ENCODE data around the gene GNGT2.

The GNGT2 gene

DNA sequence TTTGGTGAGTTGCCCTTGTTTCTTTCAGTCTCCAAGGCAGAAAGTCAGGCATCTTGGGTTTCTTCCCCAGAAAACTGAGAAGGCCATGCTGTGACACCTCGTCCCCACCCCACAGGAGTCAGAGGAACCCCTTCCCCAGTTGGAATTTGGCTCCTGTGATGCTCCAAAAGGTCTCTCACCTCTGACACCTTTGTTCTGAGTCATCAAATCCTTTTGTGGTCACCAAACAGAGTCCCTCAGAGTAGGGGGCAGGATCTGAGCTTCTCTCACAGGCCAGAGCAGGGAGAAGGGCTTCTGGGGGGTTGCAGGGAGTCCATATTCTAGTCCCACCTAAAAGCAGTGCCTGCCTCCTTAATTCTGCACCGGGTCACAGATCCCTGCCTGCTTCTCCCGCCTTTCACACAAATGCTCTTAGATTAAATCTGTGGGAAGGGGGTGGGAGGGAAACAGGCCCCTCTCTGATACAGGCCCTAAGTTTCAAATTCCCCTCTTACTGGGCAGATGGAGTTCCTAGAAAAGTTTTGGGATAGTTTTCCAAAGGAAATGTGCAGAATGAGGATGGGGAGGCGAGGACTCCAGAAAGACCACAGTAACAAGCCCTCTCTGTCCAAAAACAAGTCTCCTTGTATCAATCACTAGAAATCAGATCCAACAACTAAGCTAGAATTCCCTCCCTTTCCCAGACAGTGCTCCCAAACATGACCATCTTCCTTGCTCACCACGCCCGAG lies 18.9 kb upstream of the GNGT2 start:
- DNase-seq = no peak

DNA sequence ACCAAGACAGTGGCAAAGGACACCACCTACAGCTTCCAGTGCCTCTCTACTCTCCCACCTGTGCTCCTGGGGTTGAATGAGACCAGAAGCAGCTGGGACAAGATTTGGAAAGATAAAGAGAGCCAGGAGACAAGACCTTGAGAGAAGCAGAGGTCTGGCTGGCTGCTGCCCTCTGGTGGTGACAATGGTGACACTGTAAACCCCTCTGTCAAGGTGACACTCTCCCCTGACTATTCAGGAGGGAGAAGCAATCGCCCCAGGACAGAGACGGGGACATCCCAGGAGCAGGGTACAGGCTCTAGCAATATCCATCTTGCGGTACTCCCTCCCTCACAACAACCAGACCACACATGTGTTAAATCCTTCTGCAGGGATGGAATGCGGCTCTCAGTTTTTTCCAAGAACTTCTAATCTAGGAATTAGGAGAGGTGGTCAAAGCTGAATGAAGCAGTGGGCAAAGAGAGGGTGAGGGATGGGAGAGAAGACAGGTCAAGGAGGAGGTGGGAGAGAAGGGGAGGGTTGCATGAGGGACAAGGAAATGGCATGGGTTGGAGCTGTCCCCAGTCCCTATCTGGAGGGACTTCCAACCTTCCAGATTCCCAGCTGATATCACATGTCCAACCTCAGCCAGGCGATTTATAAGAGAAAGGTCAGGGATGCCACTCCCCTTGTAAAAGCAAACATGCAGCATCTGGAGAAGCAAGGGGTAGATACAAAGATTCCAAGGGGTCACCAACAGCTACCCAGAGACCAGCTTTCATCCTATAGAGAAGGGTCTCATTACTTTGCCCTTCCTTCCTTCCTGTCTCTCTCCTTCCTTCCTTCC lies 17.3 kb upstream of the GNGT2 start:
- peak; percentile 91 for DNase-seq

GRCh38 chr17:49226771-49227435 lies 16.5 kb upstream of the GNGT2 start:
- no peak for DNase-seq

DNA sequence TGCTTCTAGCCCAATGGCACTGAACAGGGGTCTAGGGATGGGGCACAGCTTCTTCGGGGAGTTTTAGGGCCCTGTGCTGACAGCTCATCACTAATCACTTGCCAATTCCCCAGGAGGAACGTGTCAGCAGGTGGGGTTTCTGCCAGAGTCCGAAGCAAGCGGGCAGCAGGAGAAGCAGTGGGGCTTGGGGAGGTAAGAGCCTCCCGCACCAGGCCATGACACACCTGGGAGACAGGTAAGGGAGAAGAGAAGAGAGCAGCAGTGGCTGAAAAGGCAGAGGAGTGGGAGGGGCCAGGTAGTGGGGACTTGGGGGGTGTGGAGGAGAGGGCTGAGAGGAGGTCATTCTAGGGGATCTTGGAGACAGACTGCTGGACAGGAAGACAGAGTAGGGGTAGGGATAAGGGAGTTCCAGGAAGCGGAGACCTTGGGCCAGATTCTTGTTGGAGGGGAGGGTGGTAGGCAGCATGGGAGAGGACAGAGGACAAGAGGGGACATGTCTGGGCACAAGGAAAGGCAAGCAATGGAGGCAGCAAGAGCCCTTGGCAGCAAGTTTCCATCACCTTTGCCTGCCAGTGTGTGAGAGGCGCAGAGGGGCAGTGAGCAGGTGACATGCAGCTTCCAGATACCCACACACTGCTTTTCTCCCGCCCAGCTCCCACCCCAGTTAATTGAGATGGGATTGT lies 15.3 kb upstream of the GNGT2 start:
- DNase-seq = no peak

GRCh38 chr17:49224997-49225337 lies 14.6 kb upstream of the GNGT2 start:
- no peak for DNase-seq

DNA sequence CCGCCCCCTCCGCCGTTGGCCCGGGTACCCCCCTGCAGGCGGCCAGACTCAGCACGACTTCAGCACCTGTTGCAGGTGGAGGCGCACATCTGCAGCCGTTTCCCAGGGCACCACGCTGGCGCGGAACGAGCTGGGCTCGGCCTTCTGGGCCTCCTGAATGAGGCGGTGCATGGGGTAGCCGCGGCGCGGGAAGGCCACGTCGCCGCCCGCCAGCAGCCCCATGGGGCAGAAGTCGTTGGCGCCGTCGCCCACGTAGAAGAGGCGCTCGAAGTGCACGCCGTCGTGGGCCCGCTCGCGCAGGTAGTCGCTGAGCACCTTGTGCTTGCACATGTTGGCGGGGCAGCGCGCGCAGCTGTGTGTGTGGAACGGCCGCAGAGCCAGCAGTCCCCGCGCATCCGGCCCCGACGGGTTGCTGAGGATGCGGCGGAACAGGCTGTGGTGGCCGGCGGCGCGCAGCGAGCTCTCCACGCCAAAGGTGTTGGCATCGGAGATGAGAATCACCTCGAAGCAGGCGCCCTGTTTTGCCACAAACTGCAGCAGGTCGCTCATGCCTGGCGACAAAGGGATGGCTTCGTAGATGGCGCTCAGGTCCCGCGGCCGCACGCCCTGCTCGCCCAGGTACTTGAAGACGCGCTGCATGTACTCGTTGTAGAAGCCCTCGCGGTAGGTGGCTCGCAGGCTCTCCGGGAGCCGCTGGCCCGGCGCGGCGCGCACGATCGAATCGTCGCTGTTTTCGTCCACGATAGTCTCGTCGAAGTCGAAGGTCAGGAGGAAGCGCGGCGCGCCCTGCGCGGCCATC lies 14.0 kb upstream of the GNGT2 start:
- peak; percentile 81 for DNase-seq

GRCh38 chr17:49223517-49224197 lies 13.3 kb upstream of the GNGT2 start:
- peak; percentile 94 for DNase-seq

GRCh38 chr17:49223168-49223516 lies 12.8 kb upstream of the GNGT2 start:
- no peak for DNase-seq

DNA sequence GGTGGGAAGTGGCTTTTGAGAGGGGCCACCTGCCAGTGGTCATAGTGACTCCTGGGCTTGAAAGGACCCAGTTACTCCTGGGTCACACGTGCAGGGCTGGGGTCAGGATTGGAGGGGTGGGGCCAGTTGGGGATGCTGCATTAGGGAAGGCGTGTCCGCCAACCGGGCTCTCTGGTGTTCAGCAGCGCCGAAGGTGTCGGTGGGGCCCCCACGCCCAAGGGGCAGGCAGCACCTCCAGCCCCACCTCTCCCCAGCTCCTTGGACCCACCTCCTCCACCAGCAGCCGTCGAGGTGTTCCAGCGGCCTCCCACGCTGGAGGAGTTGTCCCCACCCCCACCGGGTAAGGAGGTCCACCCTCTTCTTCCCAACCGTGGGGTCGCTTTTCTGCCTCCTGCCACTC lies 9.6 kb upstream of the GNGT2 start:
- no peak for DNase-seq

DNA sequence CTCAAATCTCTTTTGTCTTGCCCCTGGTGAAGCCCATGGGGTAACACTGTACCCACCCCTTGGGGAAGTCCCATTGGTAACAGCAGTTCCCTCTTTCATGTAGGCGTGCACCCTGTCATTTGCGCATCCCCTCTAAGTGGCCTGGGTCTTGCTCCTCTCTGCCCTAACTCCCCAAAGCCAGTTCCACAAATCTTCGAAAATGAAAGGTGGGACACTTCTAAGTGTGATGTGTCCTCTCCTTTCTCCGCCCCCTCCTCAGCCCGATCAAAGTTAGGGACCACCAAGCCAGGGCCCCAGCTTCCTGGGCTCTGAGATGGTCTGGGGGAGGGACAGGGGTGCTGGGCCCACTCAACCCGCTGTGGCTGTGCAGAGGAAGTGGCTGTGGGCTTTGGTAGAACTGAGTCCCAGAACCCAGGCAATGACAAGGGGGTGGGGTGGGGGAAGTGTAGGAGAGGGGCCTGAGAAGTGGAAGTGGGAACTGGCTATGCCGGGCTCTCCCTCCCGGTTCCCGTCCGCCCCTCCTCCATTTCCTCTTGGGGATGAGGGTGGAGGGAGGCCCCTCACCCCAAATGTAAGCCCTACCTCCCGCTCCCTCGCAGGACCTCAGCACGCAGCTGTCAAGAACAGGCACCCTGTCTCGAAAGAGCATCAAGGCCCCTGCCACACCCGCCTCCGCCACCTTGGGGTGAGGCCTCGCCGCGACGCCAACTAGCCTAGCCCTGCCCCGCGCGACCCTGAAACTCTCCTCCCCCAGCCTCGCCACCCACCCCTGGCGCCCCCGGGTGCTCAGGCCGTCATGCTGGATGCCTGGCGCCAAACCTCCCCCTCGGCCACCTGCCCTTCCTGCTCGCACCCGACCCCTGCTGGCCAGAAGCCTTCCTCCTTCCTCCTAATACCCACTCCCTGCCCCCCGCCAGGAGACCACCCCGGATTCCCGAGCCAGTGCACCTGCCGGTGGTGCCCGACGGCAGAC lies 8.9 kb upstream of the GNGT2 start:
- DNase-seq = peak; percentile 80

DNA sequence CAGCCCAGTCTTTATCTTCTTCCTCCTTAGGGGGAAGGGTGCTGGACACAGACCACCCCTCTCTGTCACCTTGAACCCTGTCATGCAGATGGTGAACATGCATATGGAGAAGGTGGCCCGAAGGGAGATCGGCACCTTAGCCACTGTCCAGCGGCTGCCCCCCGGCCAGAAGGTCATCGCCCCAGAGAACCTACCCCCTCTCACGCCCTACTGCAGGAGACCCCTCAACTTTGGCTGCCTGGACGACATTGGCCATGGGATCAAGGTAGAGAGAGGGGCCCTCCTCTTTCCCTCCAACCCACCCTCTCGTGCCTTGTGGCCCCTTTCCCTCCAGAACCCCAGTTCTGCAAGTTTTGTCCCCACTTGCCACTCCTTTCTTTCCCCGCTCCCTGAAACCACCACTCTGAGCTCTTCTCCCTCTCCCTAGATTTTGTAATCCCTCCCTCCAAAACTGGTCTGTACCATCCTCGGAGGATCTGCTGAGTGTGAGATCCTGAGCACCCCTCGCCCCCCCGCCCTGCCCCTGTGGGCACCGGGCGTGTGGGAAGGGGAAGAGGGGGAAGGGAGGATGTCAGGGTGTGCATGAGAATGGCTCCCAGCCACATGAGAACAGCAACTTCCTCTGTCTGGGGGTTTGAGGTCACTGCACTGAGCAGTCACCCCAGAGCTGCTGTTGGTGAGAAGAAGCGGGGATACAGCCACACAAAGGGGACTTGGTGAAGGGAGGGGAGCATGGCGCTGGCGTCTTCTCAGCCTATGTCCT lies 7.5 kb upstream of the GNGT2 start:
- peak; percentile 82 for DNase-seq

DNA sequence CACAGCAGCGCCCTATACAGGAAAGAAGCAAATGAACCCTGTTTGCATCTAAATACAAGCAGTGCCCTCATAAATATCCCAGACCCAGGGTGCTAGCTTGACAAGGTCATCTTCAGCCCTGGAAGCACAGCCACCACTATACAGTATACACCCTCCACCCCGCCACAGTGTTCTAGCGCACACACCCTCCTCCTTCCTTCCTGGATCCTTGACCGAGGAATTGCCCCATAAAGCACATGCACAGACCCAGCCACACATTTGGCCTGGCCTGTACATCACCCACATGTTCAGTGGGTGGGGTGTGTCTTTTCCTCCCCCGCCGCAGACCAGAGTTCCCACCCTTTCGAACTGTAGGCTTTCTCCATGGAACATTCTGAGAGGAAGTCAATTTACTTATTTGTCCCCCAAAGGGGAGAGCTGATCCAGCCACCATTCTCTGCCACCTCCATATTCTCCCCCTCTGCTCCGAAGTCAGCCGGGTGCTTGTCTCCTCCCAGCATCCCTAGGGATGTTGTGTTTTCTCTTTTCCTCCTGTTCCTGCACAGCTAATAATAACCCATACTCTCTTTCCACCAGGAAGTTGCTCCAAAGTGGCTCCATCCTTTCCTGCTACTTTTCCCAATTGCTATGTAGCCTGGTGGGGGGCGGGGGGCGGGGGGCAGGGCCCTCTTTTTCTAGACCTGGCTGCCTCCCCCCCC lies 6.7 kb upstream of the GNGT2 start:
- DNase-seq = no peak

DNA sequence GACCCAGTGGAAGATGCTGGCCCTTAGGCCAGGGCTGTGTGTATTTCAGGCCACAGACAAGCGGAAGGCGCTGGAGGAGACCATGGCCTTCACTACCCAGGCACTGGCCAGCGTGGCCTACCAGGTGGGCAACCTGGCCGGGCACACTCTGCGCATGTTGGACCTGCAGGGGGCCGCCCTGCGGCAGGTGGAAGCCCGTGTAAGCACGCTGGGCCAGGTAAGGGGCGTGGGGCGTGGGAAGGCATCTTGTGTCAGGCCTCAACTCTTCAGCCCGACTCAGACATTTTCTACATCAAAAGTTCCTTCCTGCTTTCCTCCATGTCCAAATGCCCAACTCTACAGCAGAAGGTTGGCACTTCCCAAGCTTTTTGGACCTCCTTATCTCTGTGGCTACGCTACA lies 6.1 kb upstream of the GNGT2 start:
- no peak for DNase-seq

DNA sequence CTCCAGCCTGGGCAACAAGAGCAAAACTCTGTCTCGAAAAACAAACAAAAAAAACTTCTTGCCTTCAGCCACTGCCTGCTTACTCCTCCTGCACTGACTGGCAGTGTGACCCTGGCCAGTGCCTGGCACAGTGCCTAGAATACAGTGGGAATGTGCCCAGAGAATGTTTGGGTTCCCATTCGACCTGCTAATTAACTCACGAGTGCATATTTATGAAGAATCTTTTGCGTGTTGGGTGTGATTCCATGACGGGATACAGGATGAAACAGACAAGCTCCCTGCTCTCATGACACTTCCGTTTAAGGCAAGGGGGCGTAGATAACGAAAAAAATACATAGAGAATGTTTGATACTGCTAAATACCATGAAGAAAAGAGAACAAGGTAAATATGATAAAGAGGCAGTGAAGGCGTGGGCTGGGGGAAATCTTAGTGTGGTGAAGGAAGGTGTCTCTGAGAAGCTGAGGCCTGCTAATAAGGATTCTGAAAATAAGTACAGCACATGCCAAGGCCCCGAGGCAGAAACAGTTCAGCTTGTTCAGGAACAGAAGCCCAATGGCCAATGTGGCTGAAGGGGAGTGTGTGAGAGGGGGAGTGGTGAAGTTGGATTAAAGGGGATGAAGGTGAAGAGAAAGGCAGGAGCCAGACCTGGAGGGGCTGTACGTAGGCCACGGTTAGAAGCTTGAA lies 4.4 kb upstream of the GNGT2 start:
- DNase-seq = no peak

GRCh38 chr17:49213847-49214246 lies 3.5 kb upstream of the GNGT2 start:
- DNase-seq = no peak

DNA sequence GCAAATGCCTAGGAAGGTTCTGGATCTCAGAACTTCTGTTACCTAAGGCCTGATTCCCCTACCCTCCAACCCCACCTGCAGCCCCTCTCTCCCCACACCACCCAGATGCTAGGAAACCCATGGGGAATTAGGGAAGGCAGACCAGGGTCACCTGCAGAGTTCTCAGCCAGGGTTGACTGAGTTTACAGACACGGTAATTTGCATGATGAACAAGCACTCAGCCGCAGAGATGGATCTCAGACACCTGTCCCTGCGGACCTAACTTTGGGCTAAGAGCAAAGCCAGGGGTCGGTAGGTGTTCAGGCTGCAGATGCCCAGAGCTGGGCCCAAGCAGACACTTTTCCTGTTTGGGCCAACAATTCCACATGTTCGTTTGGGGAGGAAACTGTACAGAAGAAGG lies 3.0 kb upstream of the GNGT2 start:
- DNase-seq = no peak

DNA sequence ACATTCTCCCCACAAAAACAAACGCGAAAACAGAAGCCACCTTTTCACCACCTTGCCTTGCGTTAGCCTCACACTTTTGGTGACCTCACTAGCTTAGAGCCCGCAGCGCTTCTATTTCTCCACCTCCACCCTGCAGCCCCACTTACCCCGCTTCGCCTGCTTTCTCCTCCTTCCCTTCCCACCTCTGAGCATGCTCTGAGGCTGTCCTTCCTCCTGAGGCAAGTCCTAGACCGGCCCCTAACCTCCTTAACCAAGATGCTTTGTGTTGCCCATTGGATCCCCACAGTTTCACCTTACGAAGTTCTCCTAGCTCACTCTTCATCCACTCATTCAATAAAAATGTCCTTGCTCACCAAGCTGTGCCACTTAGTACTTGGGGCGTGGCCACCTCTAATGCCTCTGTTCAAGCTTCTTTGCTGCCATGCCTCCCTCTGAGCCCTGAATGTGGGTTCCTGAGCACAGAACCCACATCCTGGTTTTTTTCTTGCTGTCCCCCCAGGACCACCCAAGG lies 1.3 kb downstream of the GNGT2 start:
- no peak for DNase-seq

GRCh38 chr17:49204516-49204915 lies 5.9 kb downstream of the GNGT2 start:
- DNase-seq = no peak

DNA sequence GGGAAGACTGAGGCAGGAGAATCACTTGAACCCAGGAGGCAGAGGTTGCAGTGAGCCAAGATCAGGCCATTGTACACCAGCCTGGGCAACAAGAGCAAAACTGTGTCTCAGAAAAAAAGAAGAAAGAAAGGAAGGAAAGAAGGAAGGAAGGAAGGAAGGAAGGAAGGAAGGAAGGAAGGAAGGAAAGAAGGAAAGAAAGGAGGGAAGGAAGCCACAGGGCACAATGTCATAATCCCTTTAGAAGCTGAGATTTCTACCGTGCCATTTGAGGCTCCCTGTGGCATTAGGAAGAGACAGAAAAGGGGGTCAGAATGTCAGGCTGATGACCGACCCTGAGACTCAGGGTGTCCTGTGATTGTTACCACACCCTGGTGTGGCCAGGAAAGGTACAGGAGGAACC lies 6.6 kb downstream of the GNGT2 start:
- no peak for DNase-seq

Data from activated CD8-positive, alpha-beta memory T cell treated with anti-CD3 and anti-CD28 coated beads for 24 hours (primary cell).